RPMI8226 (cell line): ENCODE measurements around the gene PTPRD.
A peak's percentile ranks its signal among the peaks of the same experiment; 100 is the strongest.

ENCODE experiments used
- DNase-seq: peaks from one replicate; pipeline ENCODE4 v3.0.0-alpha.2; 2015

PTPRD gene

GRCh38 chr9:8877753-8878494 is 1734.9 kb downstream of the PTPRD start:
- no peak for DNase-seq

GRCh38 chr9:8876303-8876702 is 1736.5 kb downstream of the PTPRD start:
- DNase-seq, result no peak

- DNase-seq, result no peak
Measured at GRCh38 chr9:8874482-8874881, 1738.3 kb downstream of the PTPRD start.

- no peak for DNase-seq
Measured at GRCh38 chr9:8872802-8873201, 1740.0 kb downstream of the PTPRD start.

- no peak for DNase-seq
Measured at GRCh38 chr9:8871796-8872445, 1740.9 kb downstream of the PTPRD start.

GRCh38 chr9:8871396-8871795 is 1741.4 kb downstream of the PTPRD start:
- DNase-seq, result no peak

GRCh38 chr9:8869812-8870211 is 1743.0 kb downstream of the PTPRD start:
- no peak for DNase-seq

GRCh38 chr9:8868632-8869031 is 1744.2 kb downstream of the PTPRD start:
- no peak for DNase-seq

GRCh38 chr9:8867148-8867547 is 1745.7 kb downstream of the PTPRD start:
- no peak for DNase-seq

- DNase-seq, result no peak
Measured at GRCh38 chr9:8864545-8864896, 1748.3 kb downstream of the PTPRD start.

- DNase-seq, result no peak
Measured at GRCh38 chr9:8863886-8864544, 1748.8 kb downstream of the PTPRD start.

- DNase-seq, result no peak
Measured at GRCh38 chr9:8863069-8863468, 1749.7 kb downstream of the PTPRD start.

- no peak for DNase-seq
Measured at GRCh38 chr9:8860925-8861324, 1751.9 kb downstream of the PTPRD start.

- DNase-seq, result no peak
Measured at GRCh38 chr9:8860086-8860485, 1752.7 kb downstream of the PTPRD start.

GRCh38 chr9:8859416-8859815 is 1753.4 kb downstream of the PTPRD start:
- DNase-seq, result no peak

GRCh38 chr9:8858596-8859161 is 1754.1 kb downstream of the PTPRD start:
- DNase-seq, result no peak

GRCh38 chr9:8857926-8858595 is 1754.7 kb downstream of the PTPRD start:
- DNase-seq, result peak; percentile 25

GRCh38 chr9:8857068-8857925 is 1755.5 kb downstream of the PTPRD start:
- peak; percentile 20 for DNase-seq

GRCh38 chr9:8856396-8857067 is 1756.3 kb downstream of the PTPRD start:
- no peak for DNase-seq

- DNase-seq, result no peak
Measured at GRCh38 chr9:8855046-8855445, 1757.8 kb downstream of the PTPRD start.

- DNase-seq, result no peak
Measured at GRCh38 chr9:8852301-8852864, 1760.4 kb downstream of the PTPRD start.
